HEK293 (cell line): ENCODE results near the gene RPS6KA2.

Source experiments
- CTCF ChIA-PET: fragments of 350-600 bp; formaldehyde crosslinking; extraction: SDS; loops from one replicate; lab custom pipeline; 2021; ENCODE audit warnings: antibody characterized with exemption; lab: Yijun Ruan, JAX
- POLR2A ChIA-PET: fragments of 300-600 bp; formaldehyde crosslinking; extraction: SDS; loops from one replicate; lab custom pipeline; 2020; ENCODE audit warnings: antibody characterized with exemption, inconsistent platforms; lab: Yijun Ruan, JAX
- H3K27ac ChIP-seq: fragments of 200-500 bp; sonication (Bioruptor generic); 2 replicates; pipeline ENCODE4 v1.5.1; 2014; ENCODE audit warnings: low read depth, low read length, control low read depth, inconsistent platforms; ENCODE audit errors: extremely low read depth
- H3K36me3 ChIP-seq, 2 experiments: fragments of 200-500 bp in 1 of 2; sonication (Bioruptor generic) in 1 of 2; 1 replicate in 1 of 2; 2 replicates in 1 of 2; pipeline ENCODE4 v1.5.1; 2014 to 2017; ENCODE audit warnings: inconsistent platforms in 2 of 2, low read length in 2 of 2; ENCODE audit not compliant: control insufficient read depth in 2 of 2, insufficient read depth in 1 of 2
- H3K4me1 ChIP-seq: fragments of 200-500 bp; sonication (Bioruptor generic); 2 replicates; pipeline ENCODE4 v1.5.1; 2014; ENCODE audit warnings: mild to moderate bottlenecking, low read length, inconsistent platforms; ENCODE audit not compliant: control insufficient read depth, insufficient read depth
- H3K4me3 ChIP-seq: 2 replicates; pipeline ENCODE4 v1.5.1; 2011; ENCODE audit warnings: low read depth, mild to moderate bottlenecking, control low read depth, low read length, moderate library complexity
- H3K9me3 ChIP-seq: fragments of 200-500 bp; sonication (Bioruptor generic); 2 replicates; pipeline ENCODE4 v1.5.1; 2014; ENCODE audit warnings: low read depth, low read length, inconsistent platforms; ENCODE audit not compliant: control insufficient read depth, insufficient read depth
- BCL11A ChIP-seq: fragments of 450-650 bp; formaldehyde crosslinking; IDR thresholded peaks from 2 replicates; pipeline ENCODE4 v1.5.1; 2016; ENCODE audit warnings: low read depth, missing biosample characterization, missing genetic modification characterization
- ELK4 ChIP-seq: IDR thresholded peaks from 2 replicates; pipeline ENCODE4 v1.6.1; 2011; ENCODE audit warnings: mild to moderate bottlenecking, low read depth, low read length, borderline replicate concordance
- GFI1B ChIP-seq: fragments of 450-650 bp; formaldehyde crosslinking; IDR thresholded peaks from 2 replicates; pipeline ENCODE4 v1.5.1; 2016; ENCODE audit warnings: missing biosample characterization, missing genetic modification characterization
- GLIS2 ChIP-seq: fragments of 450-650 bp; formaldehyde crosslinking; IDR thresholded peaks from 2 replicates; pipeline ENCODE4 v1.5.1; 2016; ENCODE audit warnings: missing biosample characterization, missing genetic modification characterization
- HOXC10 ChIP-seq: sonication (generic); formaldehyde crosslinking; IDR thresholded peaks from 2 replicates; pipeline ENCODE4 v1.8.1; 2023; ENCODE audit warnings: mild to moderate bottlenecking, missing genetic modification reagents
- KLF8 ChIP-seq: fragments of 450-650 bp; formaldehyde crosslinking; IDR thresholded peaks from 2 replicates; pipeline ENCODE4 v1.5.1; 2016; ENCODE audit warnings: missing biosample characterization, missing genetic modification characterization
- KLF9 ChIP-seq: fragments of 450-650 bp; formaldehyde crosslinking; IDR thresholded peaks from 2 replicates; pipeline ENCODE4 v1.5.1; 2016; ENCODE audit warnings: missing biosample characterization, missing genetic modification characterization, low read depth
- OSR2 ChIP-seq: fragments of 450-650 bp; formaldehyde crosslinking; IDR thresholded peaks from 2 replicates; pipeline ENCODE4 v1.5.1; 2016; ENCODE audit warnings: missing biosample characterization, missing genetic modification characterization
- PBX3 ChIP-seq: sonication (generic); formaldehyde crosslinking; IDR thresholded peaks from 2 replicates; pipeline ENCODE4 v1.8.1; 2022; ENCODE audit warnings: mild to moderate bottlenecking, moderate library complexity, missing genetic modification reagents
- RBAK ChIP-seq: fragments of 450-650 bp; formaldehyde crosslinking; IDR thresholded peaks from 2 replicates; pipeline ENCODE4 v1.5.1; 2016; ENCODE audit warnings: missing biosample characterization, missing genetic modification characterization
- SCRT1 ChIP-seq: fragments of 450-650 bp; formaldehyde crosslinking; IDR thresholded peaks from 2 replicates; pipeline ENCODE4 v1.5.1; 2016; ENCODE audit warnings: missing biosample characterization, missing genetic modification characterization, borderline replicate concordance
- YY2 ChIP-seq: fragments of 450-650 bp; formaldehyde crosslinking; IDR thresholded peaks from 2 replicates; pipeline ENCODE4 v1.5.1; 2016; ENCODE audit warnings: missing biosample characterization, missing genetic modification characterization
- ZBTB11 ChIP-seq: fragments of 450-650 bp; formaldehyde crosslinking; conservative IDR thresholded peaks from 2 replicates; pipeline ENCODE4 v1.5.1; 2016; ENCODE audit warnings: low read depth, missing biosample characterization, missing genetic modification characterization
- ZFP37 ChIP-seq: fragments of 450-650 bp; formaldehyde crosslinking; IDR thresholded peaks from 2 replicates; pipeline ENCODE4 v1.5.1; 2016; ENCODE audit warnings: missing biosample characterization, missing genetic modification characterization
- ZFP69B ChIP-seq: fragments of 450-650 bp; formaldehyde crosslinking; IDR thresholded peaks from 2 replicates; pipeline ENCODE4 v1.5.1; 2016; ENCODE audit warnings: missing biosample characterization, missing genetic modification characterization
- ZNF114 ChIP-seq: fragments of 450-650 bp; formaldehyde crosslinking; IDR thresholded peaks from 2 replicates; pipeline ENCODE4 v1.5.0; 2017; ENCODE audit warnings: missing biosample characterization, missing genetic modification characterization
- ZNF133 ChIP-seq: fragments of 450-650 bp; formaldehyde crosslinking; IDR thresholded peaks from 2 replicates; pipeline ENCODE4 v1.5.1; 2016; ENCODE audit warnings: missing biosample characterization, missing genetic modification characterization
- ZNF157 ChIP-seq: fragments of 450-650 bp; formaldehyde crosslinking; IDR thresholded peaks from 2 replicates; pipeline ENCODE4 v1.5.1; 2016; ENCODE audit warnings: missing biosample characterization, missing genetic modification characterization
- ZNF169 ChIP-seq: fragments of 450-650 bp; formaldehyde crosslinking; IDR thresholded peaks from 2 replicates; pipeline ENCODE4 v1.5.1; 2016; ENCODE audit warnings: missing biosample characterization, missing genetic modification characterization
- ZNF302 ChIP-seq: fragments of 450-650 bp; formaldehyde crosslinking; IDR thresholded peaks from 2 replicates; pipeline ENCODE4 v1.5.1; 2016; ENCODE audit warnings: missing biosample characterization, missing genetic modification characterization, low read depth
- ZNF354C ChIP-seq: fragments of 450-650 bp; formaldehyde crosslinking; IDR thresholded peaks from 2 replicates; pipeline ENCODE4 v1.5.1; 2016; ENCODE audit warnings: missing biosample characterization, missing genetic modification characterization, low read depth, borderline replicate concordance
- ZNF362 ChIP-seq: fragments of 450-650 bp; formaldehyde crosslinking; IDR thresholded peaks from 2 replicates; pipeline ENCODE4 v1.5.1; 2016; ENCODE audit warnings: missing biosample characterization, missing genetic modification characterization
- ZNF398 ChIP-seq: fragments of 450-650 bp; formaldehyde crosslinking; IDR thresholded peaks from 2 replicates; pipeline ENCODE4 v1.5.1; 2017; ENCODE audit warnings: missing biosample characterization, missing genetic modification characterization
- ZNF521 ChIP-seq: fragments of 450-650 bp; formaldehyde crosslinking; IDR thresholded peaks from 2 replicates; pipeline ENCODE4 v1.5.1; 2017; ENCODE audit warnings: missing biosample characterization, mild to moderate bottlenecking, missing genetic modification characterization
- ZNF624 ChIP-seq: fragments of 450-650 bp; formaldehyde crosslinking; IDR thresholded peaks from 2 replicates; pipeline ENCODE4 v1.5.1; 2017; ENCODE audit warnings: missing biosample characterization, missing genetic modification characterization
- ZNF777 ChIP-seq: fragments of 450-650 bp; formaldehyde crosslinking; IDR thresholded peaks from 2 replicates; pipeline ENCODE4 v1.5.1; 2017; ENCODE audit warnings: missing biosample characterization, missing genetic modification characterization, borderline replicate concordance
- ZNF830 ChIP-seq: fragments of 450-650 bp; IDR thresholded peaks from 2 replicates; pipeline ENCODE4 v1.5.0; 2018; ENCODE audit warnings: missing biosample characterization, missing genetic modification characterization, low read depth, mild to moderate bottlenecking, moderate library complexity
- ZSCAN30 ChIP-seq: fragments of 450-650 bp; IDR thresholded peaks from 2 replicates; pipeline ENCODE4 v1.5.1; 2018; ENCODE audit warnings: missing biosample characterization, mild to moderate bottlenecking, missing genetic modification characterization, moderate library complexity
- ZXDB ChIP-seq: fragments of 450-650 bp; formaldehyde crosslinking; IDR thresholded peaks from 2 replicates; pipeline ENCODE4 v1.5.1; 2016; ENCODE audit warnings: missing biosample characterization, missing genetic modification characterization

Gene RPS6KA2

GRCh38 chr6:166662690-166663089, 35.6 kb upstream of the RPS6KA2 start:
- ChIA-PET POLR2A (no interaction called here), CTCF (interaction anchor here (0.7 kb wide), 1 partner anchor 862 kb away, joined by 3 read pairs; no protein-coding TSS in a partner anchor)
- Histone ChIP-seq H3K27ac (no peak overlapping the region), H3K4me1 (no peaks in the 10 kb centered on the region), H3K4me3 (no peak overlapping the region), H3K9me3 (no peaks in the 10 kb centered on the region), H3K36me3 (no peaks in the 10 kb centered on the region)
- no peak for TF ChIP-seq SCRT1
- TF ChIP-seq YY2 (tag by site-specific recombination), result no peak
- no peak for TF ChIP-seq ZNF302 (tag by site-specific recombination)
- TF ChIP-seq KLF9 (tag by site-specific recombination), result no peak
- TF ChIP-seq PBX3 (CRISPR knock-in tag), result no peak
- TF ChIP-seq ZNF521 (tag by site-specific recombination), result no peak
- TF ChIP-seq ZFP37 (tag by site-specific recombination), result no peak
- no peak for TF ChIP-seq OSR2 (tag by site-specific recombination)
- TF ChIP-seq ZFP69B (tag by site-specific recombination), result no peak
- no peak for TF ChIP-seq ZNF362 (tag by site-specific recombination)
- TF ChIP-seq ZSCAN30 (tag by site-specific recombination), result no peak
- TF ChIP-seq ELK4, result no peak
- TF ChIP-seq ZNF133 (tag by site-specific recombination), result no peak
- no peak for TF ChIP-seq GFI1B
- TF ChIP-seq ZNF830 (tag by site-specific recombination), result no peak
- TF ChIP-seq ZNF354C (tag by site-specific recombination), result no peak
- TF ChIP-seq ZNF114, result no peak
- no peak for TF ChIP-seq KLF8 (tag by site-specific recombination)
- no peak for TF ChIP-seq ZXDB
- TF ChIP-seq RBAK, result no peak

- no peak overlapping the region for H3K4me3 ChIP-seq
- no peaks in the 10 kb centered on the region for H3K4me1 ChIP-seq
- no peaks in the 10 kb centered on the region for H3K36me3 ChIP-seq
- POLR2A ChIA-PET, result no interaction called here
- H3K27ac ChIP-seq, result no peak overlapping the region
- CTCF ChIA-PET, result interaction anchor here (0.7 kb wide), 1 partner anchor 497 kb away, joined by 3 read pairs; no protein-coding TSS in a partner anchor
- H3K9me3 ChIP-seq, result no peaks in the 10 kb centered on the region
- no peak for TF ChIP-seq GLIS2 (tag by site-specific recombination)
- TF ChIP-seq ZBTB11 (tag by site-specific recombination), result no peak
- TF ChIP-seq ZNF398, result no peak
- no peak for TF ChIP-seq ZNF169
- TF ChIP-seq ZXDB, result no peak
- no peak for TF ChIP-seq HOXC10 (CRISPR knock-in tag)
- no peak for TF ChIP-seq ZNF777 (tag by site-specific recombination)
- TF ChIP-seq ZNF157 (tag by site-specific recombination), result no peak
- TF ChIP-seq BCL11A (tag by site-specific recombination), result no peak
- TF ChIP-seq ZNF624, result no peak
Observed at GRCh38 chr6:166661327-166662085, 34.5 kb upstream of the RPS6KA2 start.
